Prostate gland (tissue), 2 donors: ENCODE measurements around the gene AGTRAP. TPM values are rescaled to one million over a fixed set of nuclear protein-coding genes. Genes with fewer than 3 reads are reported as not detected.

ENCODE experiments used
- DNase-seq: peaks from one replicate; pipeline ENCODE4 v3.0.0-alpha.2; 2019; ENCODE audit warnings: low spot score
- H3K27ac ChIP-seq, 2 donors: fragments of 200-600 bp; sonication (generic); 2 replicates each; pipeline ENCODE4 v1.5.1; 2017 to 2019
- H3K27me3 ChIP-seq: fragments of 200-600 bp; sonication (generic); replicated peaks from 2 replicates; pipeline ENCODE4 v1.5.1; 2019; ENCODE audit not compliant: insufficient read depth
- H3K36me3 ChIP-seq, 2 donors: fragments of 200-600 bp; sonication (generic); 1 replicate in 1 of 2; 2 replicates in 1 of 2; pipeline versions ENCODE4 v1.5.1 to v1.8.1; 2017 to 2019
- H3K4me1 ChIP-seq: fragments of 200-600 bp; sonication (generic); replicated peaks from 2 replicates; pipeline ENCODE4 v1.5.1; 2019
- H3K4me3 ChIP-seq, 2 donors: fragments of 200-600 bp; sonication (generic); 2 replicates each; pipeline ENCODE4 v1.5.1; 2017 to 2019
- H3K9me3 ChIP-seq: fragments of 200-600 bp; sonication (generic); 2 replicates; pipeline ENCODE4 v1.5.1; 2017
- POLR2A ChIP-seq: fragments of 450-650 bp; IDR thresholded peaks from one replicate; pipeline ENCODE4 v1.6.1; 2016; ENCODE audit warnings: antibody characterized with exemption, mild to moderate bottlenecking
- POLR2AphosphoS5 ChIP-seq: sonication (generic); formaldehyde crosslinking; IDR thresholded peaks from one replicate; pipeline ENCODE4 v1.6.1; 2017; ENCODE audit warnings: antibody characterized with exemption
- WGBS: methylation state at CpG from one replicate; pipeline ENCODE4 v1.1.5; 2018; 5-methylcytosine and 5-hydroxymethylcytosine counted together
- intact Hi-C: fragments of 100-400 bp; cut with DNase I; formaldehyde crosslinking; loops from one replicate; pipeline ENCODE4 v1.14.2; 2022
- total RNA-seq, 2 donors: library from RNA; depleted of rRNA; stranded (reverse); fragments of >200 nt; gene quantifications; one replicate each; pipeline ENCODE4 v1.1.0, GENCODE V29; 2016
- TF ChIP-seq, protein P1 (sequence below), 4 experiments: fragments of 200-600 bp in 2 of 4; fragments of 450-650 bp in 2 of 4; sonication (generic) in 2 of 4; IDR thresholded peaks; 1 replicate in 3 of 4; 2 replicates in 1 of 4; pipeline ENCODE4 v1.5.1; 2016 to 2019; ENCODE audit warnings: antibody characterized with exemption in 4 of 4, mild to moderate bottlenecking in 2 of 4, moderate library complexity in 2 of 4

Gene AGTRAP
- total RNA-seq, 2 donors from 2014 or later = 114 to 123 TPM

DNA sequence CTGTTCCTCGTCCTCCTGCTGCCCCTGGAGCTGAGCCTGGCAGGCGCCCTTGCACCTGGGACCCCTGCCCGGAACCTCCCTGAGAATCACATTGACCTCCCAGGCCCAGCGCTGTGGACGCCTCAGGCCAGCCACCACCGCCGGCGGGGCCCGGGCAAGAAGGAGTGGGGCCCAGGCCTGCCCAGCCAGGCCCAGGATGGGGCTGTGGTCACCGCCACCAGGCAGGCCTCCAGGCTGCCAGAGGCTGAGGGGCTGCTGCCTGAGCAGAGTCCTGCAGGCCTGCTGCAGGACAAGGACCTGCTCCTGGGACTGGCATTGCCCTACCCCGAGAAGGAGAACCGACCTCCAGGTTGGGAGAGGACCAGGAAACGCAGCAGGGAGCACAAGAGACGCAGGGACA lies 29.6 kb upstream of the AGTRAP start:
- Histone ChIP-seq H3K36me3 (no peaks in the 10 kb centered on the region), H3K27me3 (no peaks in the 10 kb centered on the region), H3K4me1 (no peaks in the 10 kb centered on the region), H3K27ac (no peak overlapping the region), H3K4me3 (no peak overlapping the region), H3K9me3 (no peaks in the 10 kb centered on the region)
- no peak for DNase-seq
- TF ChIP-seq, protein P1, sequence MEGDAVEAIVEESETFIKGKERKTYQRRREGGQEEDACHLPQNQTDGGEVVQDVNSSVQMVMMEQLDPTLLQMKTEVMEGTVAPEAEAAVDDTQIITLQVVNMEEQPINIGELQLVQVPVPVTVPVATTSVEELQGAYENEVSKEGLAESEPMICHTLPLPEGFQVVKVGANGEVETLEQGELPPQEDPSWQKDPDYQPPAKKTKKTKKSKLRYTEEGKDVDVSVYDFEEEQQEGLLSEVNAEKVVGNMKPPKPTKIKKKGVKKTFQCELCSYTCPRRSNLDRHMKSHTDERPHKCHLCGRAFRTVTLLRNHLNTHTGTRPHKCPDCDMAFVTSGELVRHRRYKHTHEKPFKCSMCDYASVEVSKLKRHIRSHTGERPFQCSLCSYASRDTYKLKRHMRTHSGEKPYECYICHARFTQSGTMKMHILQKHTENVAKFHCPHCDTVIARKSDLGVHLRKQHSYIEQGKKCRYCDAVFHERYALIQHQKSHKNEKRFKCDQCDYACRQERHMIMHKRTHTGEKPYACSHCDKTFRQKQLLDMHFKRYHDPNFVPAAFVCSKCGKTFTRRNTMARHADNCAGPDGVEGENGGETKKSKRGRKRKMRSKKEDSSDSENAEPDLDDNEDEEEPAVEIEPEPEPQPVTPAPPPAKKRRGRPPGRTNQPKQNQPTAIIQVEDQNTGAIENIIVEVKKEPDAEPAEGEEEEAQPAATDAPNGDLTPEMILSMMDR (IDR thresholded peaks at IDR 0.05) = no peak
- TF ChIP-seq POLR2A = no peak
- TF ChIP-seq POLR2AphosphoS5 = no peak
- intact Hi-C loops = no loop called here
- 92% methylated on average over 12 of the region's 14 CpGs for WGBS

DNA sequence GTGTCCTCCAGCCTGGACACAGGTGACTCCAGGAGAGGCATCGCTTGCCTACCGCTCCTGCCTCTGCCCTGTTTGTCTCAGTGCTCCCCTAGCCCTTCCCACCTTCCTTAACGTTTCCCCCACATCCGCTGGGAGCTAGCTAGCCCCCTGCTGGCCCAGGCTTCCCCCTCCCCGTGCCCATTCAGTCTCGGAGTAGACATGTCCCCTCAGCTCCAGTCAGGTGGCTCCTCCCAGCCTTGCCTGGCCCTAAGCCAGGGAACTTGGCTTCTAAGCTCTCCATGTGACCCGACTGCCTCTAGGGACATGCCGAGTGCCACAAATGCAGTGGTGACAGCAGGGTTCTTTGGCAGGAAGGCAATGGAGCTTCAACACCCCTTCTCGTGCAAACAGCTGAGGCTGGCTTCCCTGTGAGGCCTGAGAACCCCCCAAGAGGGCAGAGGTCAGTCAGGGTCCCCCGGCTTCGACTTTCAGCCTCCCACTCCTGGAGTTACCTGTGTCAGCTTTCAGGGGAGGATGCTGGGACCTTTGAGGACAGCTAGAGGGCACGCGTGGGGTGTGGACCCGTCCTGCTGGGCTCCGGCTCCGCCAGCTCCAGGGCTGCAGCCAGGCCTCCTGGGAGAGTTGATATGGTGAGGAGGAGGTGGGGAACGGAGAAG lies 28.2 kb upstream of the AGTRAP start:
- intact Hi-C loops = no loop called here
- no peak for TF ChIP-seq POLR2A
- peak; percentile 32 for TF ChIP-seq POLR2AphosphoS5
- TF ChIP-seq, protein P1 (IDR thresholded peaks at IDR 0.05) = no peak
- WGBS = 54% methylated on average over 17 of the region's 17 CpGs
- Histone ChIP-seq H3K36me3 (no peaks in the 10 kb centered on the region), H3K4me3 (no peak overlapping the region), H3K27ac (no peak overlapping the region), H3K27me3 (no peaks in the 10 kb centered on the region), H3K4me1 (no peaks in the 10 kb centered on the region), H3K9me3 (no peaks in the 10 kb centered on the region)
- DNase-seq = peak; percentile 69

DNA sequence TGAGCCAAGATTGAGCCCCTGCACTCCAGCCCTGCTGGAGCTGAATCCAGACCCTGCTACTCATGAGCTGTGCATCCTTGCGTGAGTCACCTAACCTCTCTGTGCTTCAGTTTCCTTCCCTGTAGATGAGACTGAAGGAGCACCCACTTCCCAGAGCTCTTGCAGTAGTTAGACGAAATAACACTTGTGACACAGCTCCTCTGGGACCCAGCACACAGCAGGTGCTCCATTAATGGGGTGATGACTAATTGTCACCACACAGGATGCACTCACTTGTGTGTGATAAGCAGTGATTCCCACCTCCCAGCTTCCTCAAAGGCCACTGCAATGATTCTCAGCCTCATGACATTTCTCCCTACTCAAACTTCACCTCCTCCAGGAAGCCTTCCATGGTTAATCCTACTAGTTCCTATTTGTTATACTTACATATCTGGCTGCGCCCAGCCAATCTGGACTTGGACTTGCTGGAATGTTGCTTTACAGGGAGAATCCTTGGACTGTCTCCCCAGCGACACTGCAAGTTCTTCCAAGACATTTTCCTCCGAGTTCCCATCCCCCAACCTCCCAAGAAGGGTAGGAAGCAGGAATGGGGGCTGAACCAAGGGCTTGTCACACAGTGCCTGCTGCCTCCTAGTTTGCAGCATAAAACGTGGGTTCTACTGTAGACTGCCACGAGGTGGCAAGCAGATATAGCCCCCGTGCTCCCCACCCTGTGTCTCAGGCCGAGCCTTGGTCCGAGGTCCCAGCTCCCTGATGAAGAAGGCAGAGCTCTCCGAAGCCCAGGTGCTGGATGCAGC lies 27.2 kb upstream of the AGTRAP start:
- Histone ChIP-seq H3K4me1 (no peaks in the 10 kb centered on the region), H3K9me3 (no peaks in the 10 kb centered on the region), H3K36me3 (no peaks in the 10 kb centered on the region), H3K4me3 (no peak overlapping the region), H3K27me3 (no peaks in the 10 kb centered on the region), H3K27ac (no peak overlapping the region)
- TF ChIP-seq, protein P1 (IDR thresholded peaks at IDR 0.05) = no peak
- no peak for TF ChIP-seq POLR2AphosphoS5
- TF ChIP-seq POLR2A = no peak
- intact Hi-C loops = no loop called here
- no peak for DNase-seq
- 81% methylated on average over 11 of the region's 11 CpGs for WGBS

DNA sequence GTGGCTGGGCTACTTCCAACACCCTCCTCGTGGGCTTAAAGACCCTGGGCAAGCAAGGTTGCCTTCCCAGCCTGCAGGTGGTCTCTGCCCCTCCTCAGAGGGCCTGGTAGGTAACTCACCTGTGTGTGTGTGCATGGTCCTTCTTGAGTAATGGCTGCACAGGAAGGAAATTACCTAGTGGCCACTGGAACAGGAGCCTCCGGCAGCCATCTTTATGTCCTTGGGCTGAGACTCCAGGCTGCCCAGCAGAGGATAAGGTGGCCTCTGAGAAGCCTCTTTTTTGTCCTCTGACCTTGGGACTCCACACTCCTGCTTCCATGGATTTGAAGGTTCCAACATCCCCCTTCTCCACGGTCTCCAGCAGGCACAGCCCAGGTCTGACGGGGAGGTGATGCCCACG lies 24.4 kb upstream of the AGTRAP start:
- H3K4me1 ChIP-seq = no peaks in the 10 kb centered on the region
- H3K27me3 ChIP-seq = no peaks in the 10 kb centered on the region
- intact Hi-C loops = no loop called here
- no peak overlapping the region for H3K27ac ChIP-seq
- H3K9me3 ChIP-seq = no peaks in the 10 kb centered on the region
- no peaks in the 10 kb centered on the region for H3K36me3 ChIP-seq
- WGBS = 95% methylated on average over 5 of the region's 5 CpGs
- no peak for DNase-seq
- H3K4me3 ChIP-seq = no peak overlapping the region
- TF ChIP-seq POLR2AphosphoS5 = no peak
- TF ChIP-seq POLR2A = no peak
- TF ChIP-seq, protein P1 (IDR thresholded peaks at IDR 0.05) = no peak
